Measurements from ENCODE around the gene CHADL.
"Not testable (repeated sequence)": the region's sequence is repeated elsewhere in the genome, so short reads cannot be mapped to it uniquely, and the experiment has no call there.

The CHADL gene, protein sequence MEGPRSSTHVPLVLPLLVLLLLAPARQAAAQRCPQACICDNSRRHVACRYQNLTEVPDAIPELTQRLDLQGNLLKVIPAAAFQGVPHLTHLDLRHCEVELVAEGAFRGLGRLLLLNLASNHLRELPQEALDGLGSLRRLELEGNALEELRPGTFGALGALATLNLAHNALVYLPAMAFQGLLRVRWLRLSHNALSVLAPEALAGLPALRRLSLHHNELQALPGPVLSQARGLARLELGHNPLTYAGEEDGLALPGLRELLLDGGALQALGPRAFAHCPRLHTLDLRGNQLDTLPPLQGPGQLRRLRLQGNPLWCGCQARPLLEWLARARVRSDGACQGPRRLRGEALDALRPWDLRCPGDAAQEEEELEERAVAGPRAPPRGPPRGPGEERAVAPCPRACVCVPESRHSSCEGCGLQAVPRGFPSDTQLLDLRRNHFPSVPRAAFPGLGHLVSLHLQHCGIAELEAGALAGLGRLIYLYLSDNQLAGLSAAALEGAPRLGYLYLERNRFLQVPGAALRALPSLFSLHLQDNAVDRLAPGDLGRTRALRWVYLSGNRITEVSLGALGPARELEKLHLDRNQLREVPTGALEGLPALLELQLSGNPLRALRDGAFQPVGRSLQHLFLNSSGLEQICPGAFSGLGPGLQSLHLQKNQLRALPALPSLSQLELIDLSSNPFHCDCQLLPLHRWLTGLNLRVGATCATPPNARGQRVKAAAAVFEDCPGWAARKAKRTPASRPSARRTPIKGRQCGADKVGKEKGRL

GRCh38 chr22:41240377-41241132, at the start of gene CHADL:
Gene CHADL, minus strand, starts transcription at chr22:41240931. Its CDS starts 50 bp downstream, at chr22:41240881.
- DNase-seq (ENCODE audit: low read depth in 2 of 2), result no peak

GRCh38 chr22:41289671-41290070, 48.9 kb upstream of the CHADL start:
- DNase-seq (ENCODE audit: low read depth in 2 of 2), result no peak

DNA sequence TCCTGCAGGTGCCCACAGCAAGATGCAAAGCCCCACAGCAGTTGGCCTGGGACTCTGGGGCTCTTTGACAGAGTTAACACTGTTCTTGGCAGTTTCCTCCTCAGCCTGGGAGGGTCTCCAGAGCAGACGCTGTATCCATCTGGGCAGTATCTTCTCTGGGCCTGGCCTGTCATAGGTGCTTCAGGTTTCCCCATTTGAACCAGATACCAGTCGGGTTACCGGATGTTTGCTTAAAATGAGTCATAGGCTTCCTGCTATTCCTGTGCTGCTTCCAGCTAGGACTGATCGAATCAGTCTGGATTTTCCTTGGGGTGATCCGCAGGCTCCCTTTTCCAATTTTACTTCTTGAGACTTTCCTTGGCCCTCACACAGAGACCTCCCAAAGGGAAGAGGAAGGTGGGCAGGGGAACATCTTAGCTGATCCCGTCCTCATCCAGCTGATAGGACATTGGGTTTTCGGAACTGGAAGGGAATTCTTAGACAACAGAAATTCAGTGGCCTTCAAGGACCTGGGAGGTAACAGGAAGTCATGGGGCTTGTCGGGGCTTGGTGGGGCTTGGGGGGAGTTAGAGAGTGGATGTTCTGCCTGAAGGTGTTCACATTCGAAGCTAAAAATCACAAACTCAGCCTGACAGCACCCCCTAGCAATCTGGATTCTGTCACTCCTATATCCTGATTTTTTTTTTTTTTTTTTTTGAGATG, 47.7 kb upstream of the CHADL start:
- no peak for DNase-seq (ENCODE audit: low read depth in 2 of 2)

- DNase-seq (ENCODE audit: low read depth in 2 of 2), result peak in 1 of 2 donors; percentile 19
These were observed 45.9 kb upstream of the CHADL start for GRCh38 chr22:41286639-41287091.

DNA sequence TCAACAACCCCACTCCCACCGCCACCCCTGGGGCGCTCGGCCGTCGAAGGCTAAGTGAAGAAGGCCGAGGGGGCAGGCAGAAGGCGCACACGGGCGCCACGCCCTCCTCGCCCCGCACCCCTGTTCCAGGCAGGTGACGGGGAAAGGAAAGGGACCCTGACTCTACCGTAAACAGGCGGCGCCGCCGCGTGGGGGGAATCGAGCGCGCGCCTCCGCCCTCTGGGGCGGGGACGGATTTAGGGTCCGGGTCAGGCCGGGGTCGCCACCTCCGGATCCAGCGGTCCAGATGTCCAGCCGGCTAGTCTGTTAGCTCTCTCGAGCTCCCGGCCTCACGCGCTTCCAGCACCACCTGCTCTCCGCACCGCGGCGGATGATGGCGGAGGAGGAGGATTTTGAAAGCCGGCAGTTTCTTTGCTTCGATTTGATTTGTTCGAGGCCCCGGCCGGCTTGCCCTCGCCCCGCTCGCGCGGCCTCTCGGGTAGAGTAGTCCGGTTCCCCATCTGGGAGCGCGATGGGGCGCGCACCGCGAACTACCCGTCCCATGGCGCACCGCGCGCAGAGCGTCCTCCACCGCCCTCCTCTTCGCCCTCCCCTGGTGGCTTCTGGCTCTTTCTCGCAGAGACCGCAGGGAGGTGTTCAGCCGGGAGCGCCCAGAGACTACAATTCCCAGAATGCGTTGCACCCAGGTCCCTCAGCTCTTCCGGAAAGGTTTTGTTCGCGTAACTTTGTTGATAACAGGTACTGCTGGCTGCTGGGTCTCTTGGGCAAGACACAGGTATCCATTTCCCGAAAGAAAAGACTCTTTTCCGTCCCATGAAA, 45.3 kb upstream of the CHADL start, which contains the start of gene RANGAP1:
TSS of gene RANGAP1 (minus strand) at position 368 of the 819 bp plus-strand sequence. CDS start 5,143 bp downstream, outside the sequence.
- peak; percentile 84 to 93 for DNase-seq (ENCODE audit: low read depth in 2 of 2)

- peak; percentile 54 to 69 for DNase-seq (ENCODE audit: low read depth in 2 of 2)
These were observed 44.7 kb upstream of the CHADL start for GRCh38 chr22:41285441-41285819.

DNA sequence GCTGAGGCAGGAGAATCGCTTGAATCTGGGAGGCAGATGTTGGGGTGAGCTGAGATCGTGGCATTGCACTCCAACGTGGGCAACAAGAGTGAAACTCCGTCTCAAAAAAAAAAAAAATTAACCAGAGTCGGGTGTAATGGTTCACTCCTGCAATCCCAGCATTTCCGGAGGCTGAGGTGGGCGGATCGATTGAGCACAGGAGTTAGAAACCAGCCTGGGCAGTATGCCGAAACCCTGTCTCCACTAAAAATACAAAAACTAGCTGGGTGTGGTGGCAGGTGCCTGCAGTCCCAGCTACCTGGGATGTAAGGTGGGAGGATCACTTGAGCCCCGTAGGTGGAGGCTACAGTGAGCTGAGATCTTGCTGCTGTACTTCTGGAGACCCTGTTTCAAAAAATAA, 43.7 kb upstream of the CHADL start:
- no peak for DNase-seq (ENCODE audit: low read depth in 2 of 2)

GRCh38 chr22:41280854-41281253, 40.1 kb upstream of the CHADL start:
- no peak for DNase-seq (ENCODE audit: low read depth in 2 of 2)

DNA sequence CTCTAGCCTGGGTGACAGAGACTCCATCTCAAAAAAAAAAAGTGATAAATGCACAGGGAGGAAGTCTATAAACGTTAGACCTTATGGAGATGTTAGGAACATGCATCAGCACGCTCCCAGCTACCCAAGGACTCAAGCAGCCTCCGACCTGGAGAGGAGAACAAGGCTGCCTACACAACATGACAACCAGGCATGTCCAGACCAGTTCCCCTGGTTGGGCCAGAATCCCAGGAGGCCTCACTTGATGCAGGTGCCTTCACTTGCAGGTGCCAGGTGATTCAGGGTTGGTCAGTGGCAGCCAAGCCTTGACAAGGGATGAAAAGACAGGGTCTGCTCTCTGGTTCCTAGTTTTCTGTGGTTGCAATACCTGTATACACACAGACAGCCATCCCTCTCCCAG, 39.3 kb upstream of the CHADL start:
- DNase-seq (ENCODE audit: low read depth in 2 of 2), result no peak

DNA sequence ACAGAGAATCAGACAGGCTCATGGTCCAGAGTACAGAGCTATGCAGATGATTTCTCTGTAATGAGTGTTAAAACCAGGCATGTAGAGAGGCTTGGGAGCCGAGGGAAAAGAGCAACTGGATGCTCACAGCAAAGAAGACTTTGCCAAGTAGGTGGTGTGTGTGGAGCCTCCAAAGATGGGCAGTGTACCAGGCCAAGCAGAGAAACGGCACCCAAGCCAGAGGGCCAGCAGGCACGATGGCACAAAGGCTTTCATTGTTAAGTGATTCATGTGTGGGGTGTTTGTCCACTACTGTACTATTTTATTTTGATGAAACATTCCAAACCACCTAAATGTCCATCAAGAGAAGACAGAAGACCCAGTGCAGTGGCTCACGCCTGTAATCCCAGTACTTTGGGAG, 34.1 kb upstream of the CHADL start:
- DNase-seq (ENCODE audit: low read depth in 2 of 2), result no peak

- DNase-seq (ENCODE audit: low read depth in 2 of 2), result no peak
These were observed 32.4 kb upstream of the CHADL start for GRCh38 chr22:41273128-41273527.

GRCh38 chr22:41271787-41272186, 31.1 kb upstream of the CHADL start:
- no peak for DNase-seq (ENCODE audit: low read depth in 2 of 2)

- DNase-seq (ENCODE audit: low read depth in 2 of 2), result no peak
These were observed 27.2 kb upstream of the CHADL start for GRCh38 chr22:41267958-41268357.

DNA sequence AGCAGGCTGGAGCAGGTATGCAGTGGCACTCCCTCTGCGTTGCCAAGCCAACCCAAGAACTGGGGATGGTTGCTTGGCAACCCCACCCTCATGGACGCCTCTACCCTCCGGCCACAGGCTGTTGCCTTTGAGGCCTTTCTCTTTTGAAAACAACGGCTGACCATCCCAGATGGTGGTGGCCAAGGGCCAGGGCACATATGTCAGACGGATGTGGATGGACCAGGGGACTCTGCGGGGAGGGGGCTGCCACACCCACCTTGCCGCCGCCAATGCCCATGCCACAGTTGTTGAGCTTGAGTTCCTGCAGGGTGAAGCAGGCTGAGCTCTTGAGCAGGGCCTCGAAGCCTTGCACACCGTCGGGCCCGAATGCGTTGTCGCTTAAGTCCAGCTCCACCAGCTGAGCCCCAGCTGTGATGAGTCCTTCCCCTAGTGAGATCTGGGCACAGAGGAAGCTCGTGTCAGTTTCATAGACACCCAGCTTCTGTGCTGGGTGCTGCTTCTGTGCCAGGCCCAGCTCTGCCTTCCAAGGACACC, 23.7 kb upstream of the CHADL start:
- no peak for DNase-seq (ENCODE audit: low read depth in 2 of 2)

GRCh38 chr22:41263704-41264103, 23.0 kb upstream of the CHADL start:
- DNase-seq (ENCODE audit: low read depth in 2 of 2), result no peak

DNA sequence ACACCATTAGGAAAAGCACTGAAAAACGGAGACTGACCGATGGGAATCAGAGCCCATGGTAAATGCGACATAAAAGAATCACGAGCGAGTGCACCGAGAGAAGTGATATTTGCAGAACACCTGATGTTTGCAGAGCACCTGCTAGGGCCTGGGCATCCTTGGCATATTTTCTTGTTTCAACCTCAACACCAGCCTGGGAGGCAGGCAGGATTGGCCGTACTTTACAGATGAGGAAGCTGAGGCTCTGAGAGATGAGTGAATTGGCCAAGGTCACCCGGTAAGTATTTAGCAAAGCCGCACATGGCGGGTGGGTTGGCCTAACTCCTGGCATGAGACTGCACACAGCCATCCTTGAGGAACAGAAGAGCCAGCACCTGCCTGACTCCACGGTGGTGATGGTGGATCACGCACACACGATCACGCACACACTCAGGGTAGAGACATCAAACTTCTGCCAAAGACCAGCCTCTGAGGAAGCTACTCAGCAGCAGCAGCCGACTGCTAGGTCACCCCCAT, 21.6 kb upstream of the CHADL start:
- DNase-seq (ENCODE audit: low read depth in 2 of 2), result no peak

GRCh38 chr22:41261541-41262249, 21.0 kb upstream of the CHADL start:
- no peak for DNase-seq (ENCODE audit: low read depth in 2 of 2)

- DNase-seq (ENCODE audit: low read depth in 2 of 2), result no peak
These were observed 20.1 kb upstream of the CHADL start for GRCh38 chr22:41260871-41261270.

DNA sequence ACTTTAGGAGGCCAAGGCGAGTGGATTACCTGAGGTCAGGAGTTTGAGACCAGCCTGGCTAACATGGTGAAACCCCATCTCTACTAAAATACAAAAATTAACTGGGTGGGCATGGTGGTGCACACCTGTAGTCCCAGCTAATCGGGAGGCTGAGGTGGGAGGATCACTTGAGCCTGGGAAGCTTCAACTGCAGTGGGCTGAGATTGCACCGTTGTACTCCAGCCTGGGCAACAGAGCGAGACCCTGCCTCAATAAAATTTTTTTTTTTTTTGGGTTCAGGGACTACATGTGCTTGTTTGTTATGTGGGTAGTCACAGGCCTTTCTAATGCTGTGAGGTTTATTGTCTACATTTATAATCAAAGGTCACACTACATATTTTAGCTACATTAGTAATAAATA, 19.0 kb upstream of the CHADL start:
- not testable (repeated sequence) for DNase-seq (ENCODE audit: low read depth in 2 of 2)

Data from stimulated activated CD4-positive, alpha-beta T cell treated with anti-CD3 and anti-CD28 coated beads, Interleukin-1b, Interleukin-23, amount 100 ng/mL, for 1 hour (primary cell).